Fibroblast of the conjunctiva (primary cell): ENCODE data around the gene TRHDE.

Experiments
- DNase-seq: peaks from one replicate; pipeline ENCODE4 v3.0.0-alpha.2; 2010; ENCODE audit warnings: low read depth

The TRHDE gene

GRCh38 chr12:72442217-72442616, 170.0 kb downstream of the TRHDE start:
- no peak for DNase-seq

GRCh38 chr12:72444125-72444524, 172.0 kb downstream of the TRHDE start:
- DNase-seq = no peak

GRCh38 chr12:72444566-72444965, 172.4 kb downstream of the TRHDE start:
- DNase-seq = no peak

- no peak for DNase-seq
Measured at GRCh38 chr12:72448089-72448488, 175.9 kb downstream of the TRHDE start.

GRCh38 chr12:72448805-72449204, 176.6 kb downstream of the TRHDE start:
- no peak for DNase-seq

- no peak for DNase-seq
Measured at GRCh38 chr12:72453066-72453465, 180.9 kb downstream of the TRHDE start.

- DNase-seq = no peak
Measured at GRCh38 chr12:72453550-72453949, 181.4 kb downstream of the TRHDE start.

- no peak for DNase-seq
Measured at GRCh38 chr12:72464471-72464870, 192.3 kb downstream of the TRHDE start.

- no peak for DNase-seq
Measured at GRCh38 chr12:72465155-72465554, 193.0 kb downstream of the TRHDE start.

GRCh38 chr12:72465940-72466630, 193.9 kb downstream of the TRHDE start:
- DNase-seq = no peak

- DNase-seq = no peak
Measured at GRCh38 chr12:72467985-72468384, 195.8 kb downstream of the TRHDE start.

GRCh38 chr12:72468505-72468904, 196.3 kb downstream of the TRHDE start:
- no peak for DNase-seq

GRCh38 chr12:72471806-72472205, 199.6 kb downstream of the TRHDE start:
- no peak for DNase-seq

- DNase-seq = no peak
Measured at GRCh38 chr12:72472350-72472749, 200.2 kb downstream of the TRHDE start.

- DNase-seq = no peak
Measured at GRCh38 chr12:72476301-72476700, 204.1 kb downstream of the TRHDE start.

- no peak for DNase-seq
Measured at GRCh38 chr12:72485017-72485701, 213.0 kb downstream of the TRHDE start.

GRCh38 chr12:72491426-72491825, 219.3 kb downstream of the TRHDE start:
- peak; percentile 10 for DNase-seq

GRCh38 chr12:72493407-72493806, 221.2 kb downstream of the TRHDE start:
- no peak for DNase-seq

- no peak for DNase-seq
Measured at GRCh38 chr12:72498354-72498753, 226.2 kb downstream of the TRHDE start.

- no peak for DNase-seq
Measured at GRCh38 chr12:72499244-72499643, 227.1 kb downstream of the TRHDE start.

GRCh38 chr12:72502546-72502945, 230.4 kb downstream of the TRHDE start:
- DNase-seq = no peak

GRCh38 chr12:72505227-72505626, 233.1 kb downstream of the TRHDE start:
- no peak for DNase-seq

GRCh38 chr12:72509891-72510290, 237.7 kb downstream of the TRHDE start:
- DNase-seq = no peak

GRCh38 chr12:72510772-72511171, 238.6 kb downstream of the TRHDE start:
- DNase-seq = no peak
